Parietal lobe (tissue), 1 donor: Measurements from ENCODE around the gene SIX1. TPM values are rescaled to one million over a fixed set of nuclear protein-coding genes. Genes with fewer than 3 reads are reported as not detected.

Experiments used
- total RNA-seq: library from RNA; depleted of rRNA; stranded (reverse); fragments of >200 nt; gene quantifications from one replicate; pipeline ENCODE4 v1.2.3, GENCODE V29; 2014

The SIX1 gene
- 0.31 TPM for total RNA-seq

GRCh38 chr14:60648934-60649874 is at the start of gene SIX1:
Gene SIX1 (minus strand): TSS chr14:60649477. CDS start chr14:60649189, 288 bp downstream.

Other genes starting within 250 kb of the SIX1 start
- gene C14orf39, start 163.4 kb downstream of the SIX1 start, total RNA-seq = not detected
- gene SIX6, start 140.3 kb downstream of the SIX1 start, total RNA-seq = not detected
- gene SIX4, start 74.9 kb upstream of the SIX1 start, total RNA-seq = 0.31 TPM
- gene MNAT1, start 85.3 kb upstream of the SIX1 start, total RNA-seq = 111 TPM